Spinal cord (tissue), 10 donors: ENCODE measurements around the gene C10orf105. TPM values are rescaled to one million over a fixed set of nuclear protein-coding genes. Genes with fewer than 3 reads are reported as not detected.

Experiments
- DNase-seq, 6 donors: peaks; one replicate each; pipeline versions ENCODE4 v3.0.0 to v3.0.0-alpha.2; 2013 to 2015; ENCODE audit warnings: low spot score in 6 of 6, low read depth in 4 of 6
- H3K27ac ChIP-seq: one replicate; pipeline ENCODE4 v1.5.1; 2013; ENCODE audit warnings: low read depth, low read length, control low read depth
- H3K27me3 ChIP-seq: one replicate; pipeline ENCODE4 v1.6.1; 2013; ENCODE audit warnings: low read length; ENCODE audit not compliant: control insufficient read depth, insufficient read depth
- H3K36me3 ChIP-seq: one replicate; pipeline ENCODE4 v1.6.1; 2013; ENCODE audit warnings: low read length; ENCODE audit not compliant: control insufficient read depth, insufficient read depth
- H3K4me1 ChIP-seq: one replicate; pipeline ENCODE4 v1.6.1; 2013; ENCODE audit warnings: low read length; ENCODE audit not compliant: control insufficient read depth, insufficient read depth
- H3K4me3 ChIP-seq: one replicate; pipeline ENCODE4 v1.5.1; 2013; ENCODE audit warnings: low read depth, low read length, control low read depth
- H3K9me3 ChIP-seq: one replicate; pipeline ENCODE4 v1.6.1; 2013; ENCODE audit warnings: low read length; ENCODE audit not compliant: control insufficient read depth, insufficient read depth
- WGBS: methylation state at CpG from one replicate; pipeline ENCODE4 v1.1.5; 2013; ENCODE audit warnings: missing lambda C conversion rate; ENCODE audit not compliant: insufficient coverage; 5-methylcytosine and 5-hydroxymethylcytosine counted together
- polyA plus RNA-seq, 2 donors: library from polyadenylated mRNA; unstranded; fragments of 120-200 nt; gene quantifications; one replicate each; pipeline ENCODE4 v1.2.1, GENCODE V29; 2013; ENCODE audit not compliant: insufficient read length in 2 of 2
- total RNA-seq, 2 donors: library from RNA; depleted of rRNA in 1 of 2; stranded (reverse); fragments of 120-200 nt in 1 of 2; fragments of >200 nt in 1 of 2; gene quantifications; one replicate each; pipeline versions ENCODE4 v1.2.3 to v1.2.4, GENCODE V29; 2013 to 2014
- donor health status: healthy.

Gene C10orf105
- total and polyA plus RNA-seq, 4 donors, result 0.99 to 13.9 (median 6.4) TPM

GRCh38 chr10:71687077-71687476, 32.5 kb downstream of the C10orf105 start:
- H3K9me3 ChIP-seq, result no peaks in the 10 kb centered on the region
- peaks cover 34% of the 10 kb centered on the region for H3K4me1 ChIP-seq
- WGBS, result 58% methylated on average over 4 of the region's 5 CpGs
- H3K36me3 ChIP-seq, result peaks cover 3% of the 10 kb centered on the region
- no peak overlapping the region for H3K4me3 ChIP-seq
- no peaks in the 10 kb centered on the region for H3K27me3 ChIP-seq
- no peak for DNase-seq
- H3K27ac ChIP-seq, result no peak overlapping the region

- 46% methylated on average over 10 of the region's 13 CpGs for WGBS
- Histone ChIP-seq H3K4me3 (no peak overlapping the region), H3K4me1 (peaks cover 34% of the 10 kb centered on the region), H3K27ac (no peak overlapping the region), H3K27me3 (no peaks in the 10 kb centered on the region), H3K9me3 (no peaks in the 10 kb centered on the region), H3K36me3 (peaks cover 3% of the 10 kb centered on the region)
- DNase-seq, result peak in 2 of 6 donors; percentile 50 to 94
Measured at GRCh38 chr10:71685554-71686232, 33.9 kb downstream of the C10orf105 start.

GRCh38 chr10:71684356-71685173, 35.0 kb downstream of the C10orf105 start:
- H3K4me3 ChIP-seq, result no peak overlapping the region

DNA sequence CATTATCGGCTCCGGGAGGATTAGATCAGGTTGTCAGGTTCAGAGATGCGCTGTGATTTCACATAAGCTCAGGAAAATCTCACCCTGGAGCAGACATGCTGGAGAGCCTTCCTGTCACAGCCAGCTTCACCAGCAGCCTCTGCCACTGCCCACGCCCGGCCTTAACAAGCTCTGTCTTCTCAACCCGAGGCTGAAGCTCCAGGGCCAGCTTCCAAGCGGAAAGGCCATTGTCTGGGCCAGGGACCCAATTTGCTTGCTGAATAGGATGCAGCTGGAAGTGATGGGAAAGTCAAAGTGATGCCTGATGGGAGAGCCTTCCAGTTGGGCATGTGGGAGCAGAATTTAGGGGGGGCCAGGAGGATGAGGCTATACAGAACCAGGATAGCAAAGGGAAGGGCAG, 36.3 kb downstream of the C10orf105 start:
- WGBS, result 74% methylated on average over 7 of the region's 7 CpGs
- Histone ChIP-seq H3K36me3 (peaks cover 7% of the 10 kb centered on the region), H3K27me3 (no peaks in the 10 kb centered on the region), H3K9me3 (no peaks in the 10 kb centered on the region), H3K4me3 (no peak overlapping the region), H3K4me1 (peaks cover 30% of the 10 kb centered on the region), H3K27ac (no peak overlapping the region)
- DNase-seq, result peak in 2 of 6 donors; percentile 24 to 46

More at GRCh38 chr10:71684356-71685173, 35.0 kb downstream of the C10orf105 start:
- Histone ChIP-seq H3K27ac (no peak overlapping the region), H3K36me3 (peaks cover under 1% of the 10 kb centered on the region), H3K27me3 (no peaks in the 10 kb centered on the region), H3K4me1 (peaks cover 34% of the 10 kb centered on the region), H3K9me3 (no peaks in the 10 kb centered on the region)
- no peak for DNase-seq
- WGBS, result 97% methylated on average over 7 of the region's 7 CpGs

DNA sequence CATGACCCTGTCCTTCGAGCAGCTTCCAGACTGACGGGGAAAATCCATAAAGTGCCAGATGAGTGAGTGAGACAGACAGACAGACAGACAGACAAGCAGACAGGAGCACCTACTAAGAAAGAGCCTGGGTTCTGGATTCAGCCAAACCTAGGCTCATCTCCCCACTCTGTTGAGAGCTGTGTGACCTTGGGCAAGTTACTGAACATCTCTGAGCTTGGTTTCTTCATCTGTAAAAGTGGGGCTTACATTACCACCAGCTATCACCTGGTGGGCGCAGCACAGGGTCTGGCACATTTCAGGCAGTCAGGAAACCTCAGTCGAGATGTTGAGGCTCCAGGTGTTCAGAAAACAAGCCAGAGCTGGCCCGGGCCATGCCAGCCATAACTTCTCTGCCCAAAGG, 37.6 kb downstream of the C10orf105 start:
- Histone ChIP-seq H3K9me3 (no peaks in the 10 kb centered on the region), H3K27ac (no peak overlapping the region), H3K36me3 (peaks cover 12% of the 10 kb centered on the region), H3K4me3 (no peak overlapping the region), H3K27me3 (no peaks in the 10 kb centered on the region), H3K4me1 (peaks cover 27% of the 10 kb centered on the region)
- WGBS, result 91% methylated on average over 5 of the region's 5 CpGs
- DNase-seq, result no peak

- Histone ChIP-seq H3K36me3 (peaks cover 12% of the 10 kb centered on the region), H3K27ac (no peak overlapping the region), H3K9me3 (no peaks in the 10 kb centered on the region), H3K27me3 (no peaks in the 10 kb centered on the region), H3K4me1 (peaks cover 5% of the 10 kb centered on the region), H3K4me3 (no peak overlapping the region)
- WGBS, result 89% methylated on average over 6 of the region's 9 CpGs
- DNase-seq, result no peak
Measured at GRCh38 chr10:71679425-71679824, 40.2 kb downstream of the C10orf105 start.

DNA sequence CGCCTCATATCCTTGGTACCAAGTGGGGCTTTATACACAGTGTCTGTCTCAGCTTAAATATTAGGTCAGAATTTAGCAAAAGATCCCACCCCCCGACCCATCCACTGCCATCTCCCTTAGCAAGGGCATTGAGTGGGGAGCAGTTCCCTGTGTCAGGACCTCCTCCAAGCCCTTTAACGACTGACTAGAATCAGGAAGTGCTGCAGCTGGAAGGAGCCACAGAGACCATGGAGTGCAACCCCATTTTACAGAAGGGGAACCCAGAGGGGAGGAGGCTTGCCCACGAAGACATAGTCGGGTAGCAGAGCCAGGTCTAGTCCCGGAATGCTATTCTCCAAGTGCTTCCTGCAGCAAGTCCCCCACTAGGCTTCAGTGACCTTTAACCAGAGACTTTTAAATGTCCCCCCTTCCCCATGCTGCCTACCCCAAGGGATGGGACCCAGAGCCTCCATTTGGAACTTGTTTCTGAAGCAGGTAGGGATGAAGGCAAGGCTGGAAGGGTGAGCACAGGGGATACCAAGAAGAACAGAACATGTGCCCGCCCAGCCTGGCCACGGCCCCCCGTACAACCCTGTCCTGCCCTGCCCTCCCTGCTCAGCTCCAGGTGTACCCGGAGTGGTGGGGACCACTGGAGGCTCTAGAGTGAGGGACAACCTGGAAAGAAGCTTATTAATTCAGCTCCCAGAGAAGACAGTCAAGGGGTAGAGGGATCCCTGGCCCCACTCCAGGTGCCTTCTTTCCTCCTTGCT, 41.3 kb downstream of the C10orf105 start:
- no peak overlapping the region for H3K27ac ChIP-seq
- no peak overlapping the region for H3K4me3 ChIP-seq
- peaks cover 2% of the 10 kb centered on the region for H3K4me1 ChIP-seq
- peaks cover 12% of the 10 kb centered on the region for H3K36me3 ChIP-seq
- no peaks in the 10 kb centered on the region for H3K9me3 ChIP-seq
- no peak for DNase-seq
- no peaks in the 10 kb centered on the region for H3K27me3 ChIP-seq
- 94% methylated on average over 8 of the region's 10 CpGs for WGBS

GRCh38 chr10:71677261-71677660, 42.3 kb downstream of the C10orf105 start:
- Histone ChIP-seq H3K27ac (no peak overlapping the region), H3K9me3 (no peaks in the 10 kb centered on the region), H3K4me3 (no peak overlapping the region), H3K36me3 (peaks cover 12% of the 10 kb centered on the region), H3K4me1 (no peaks in the 10 kb centered on the region), H3K27me3 (no peaks in the 10 kb centered on the region)
- 90% methylated on average over 16 of the region's 17 CpGs for WGBS
- DNase-seq, result no peak

DNA sequence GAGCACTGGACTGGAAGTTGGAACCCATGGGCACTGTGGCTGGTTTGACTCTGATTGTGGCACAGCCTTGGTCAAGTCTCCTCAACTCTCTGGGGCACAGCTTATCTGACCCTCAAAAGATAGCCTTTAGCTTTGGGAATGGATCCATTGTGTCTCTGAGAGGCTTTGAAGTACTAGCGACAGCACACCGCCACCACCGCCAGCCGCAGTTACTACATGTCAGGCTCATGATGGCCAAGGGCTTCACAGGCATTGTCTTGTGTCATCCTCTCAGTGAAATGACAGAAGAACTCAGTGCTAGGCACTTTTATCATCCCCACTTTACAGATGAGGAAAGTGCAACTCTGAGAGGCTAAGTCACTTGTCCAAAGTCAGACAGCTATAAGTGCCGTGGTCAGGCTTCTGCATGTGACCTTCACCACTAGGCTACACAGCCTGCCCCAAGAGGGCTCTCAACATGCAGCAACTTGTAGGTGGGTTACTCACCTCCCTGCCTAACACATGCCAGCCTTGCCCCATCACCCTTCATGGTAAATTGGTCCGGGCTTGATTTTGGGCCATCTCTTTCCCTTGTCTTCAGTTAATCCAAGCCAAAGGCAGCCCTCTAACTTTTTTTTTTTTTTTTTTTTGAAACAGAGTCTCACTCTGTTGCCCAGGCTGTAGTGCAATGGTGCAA, 44.1 kb downstream of the C10orf105 start:
- no peak overlapping the region for H3K27ac ChIP-seq
- H3K4me3 ChIP-seq, result no peak overlapping the region
- H3K9me3 ChIP-seq, result no peaks in the 10 kb centered on the region
- 96% methylated on average over 5 of the region's 6 CpGs for WGBS
- no peaks in the 10 kb centered on the region for H3K4me1 ChIP-seq
- no peaks in the 10 kb centered on the region for H3K27me3 ChIP-seq
- no peak for DNase-seq
- peaks cover 12% of the 10 kb centered on the region for H3K36me3 ChIP-seq
